Peyer's patch (tissue), 4 donors: Measurements from ENCODE around the gene TMEM25. TPM values are rescaled to one million over a fixed set of nuclear protein-coding genes. Genes with fewer than 3 reads are reported as not detected.
"Not testable (repeated sequence)": the region's sequence is repeated elsewhere in the genome, so short reads cannot be mapped to it uniquely, and the experiment has no call there.

Source experiments
- DNase-seq, 3 donors: peaks; one replicate each; pipeline ENCODE4 v3.0.0-alpha.2; 2017 to 2019
- H3K27ac ChIP-seq, 4 donors: fragments of 200-600 bp; sonication (generic); one replicate each; pipeline ENCODE4 v1.5.1; 2016 to 2019
- H3K27me3 ChIP-seq, 2 donors: fragments of 200-600 bp; sonication (generic); one replicate each; pipeline ENCODE4 v1.5.1; 2019
- H3K36me3 ChIP-seq, 3 donors: fragments of 200-600 bp; sonication (generic); one replicate each; pipeline ENCODE4 v1.5.1; 2016 to 2019
- H3K4me1 ChIP-seq, 4 donors: fragments of 200-600 bp; sonication (generic); one replicate each; pipeline ENCODE4 v1.5.1; 2016 to 2019
- H3K4me3 ChIP-seq, 4 donors: fragments of 200-600 bp; sonication (generic); 1 replicate in 3 of 4; 2 replicates in 1 of 4; pipeline ENCODE4 v1.5.1; 2016 to 2019; ENCODE audit warnings: mild to moderate bottlenecking in 1 of 4
- H3K9me3 ChIP-seq, 4 donors: fragments of 200-600 bp; sonication (generic); one replicate each; pipeline ENCODE4 v1.5.1; 2016 to 2019; ENCODE audit warnings: mild to moderate bottlenecking in 1 of 4
- CTCF ChIP-seq, 6 experiments: fragments of 450-650 bp in 4 of 6; fragments of 200-600 bp in 2 of 6; sonication (generic) in 1 of 6; IDR thresholded peaks; one replicate each; pipeline ENCODE4 v1.5.1; 2017 to 2019; ENCODE audit warnings: antibody characterized with exemption in 6 of 6, mild to moderate bottlenecking in 3 of 6, moderate library complexity in 1 of 6
- POLR2A ChIP-seq, 2 donors: fragments of 450-650 bp; IDR thresholded peaks; one replicate each; pipeline ENCODE4 v1.5.1; 2017; ENCODE audit warnings: antibody characterized with exemption in 2 of 2, mild to moderate bottlenecking in 2 of 2, moderate library complexity in 2 of 2
- total RNA-seq, 4 donors: library from RNA; depleted of rRNA; stranded (reverse); fragments of >200 nt; gene quantifications; one replicate each; pipeline ENCODE4 v1.1.0, GENCODE V29; 2016

The TMEM25 gene
- total RNA-seq, 4 donors from 2014 or later: 48.7 to 263 (median 204) TPM

GRCh38 chr11:118560806-118561205 is 29.8 kb downstream of the TMEM25 start:
- no peak for DNase-seq
- Histone ChIP-seq H3K36me3 (peaks cover 0 to 27% (median 0%) of the 10 kb centered on the region in 3 donors), H3K9me3 (no peaks in the 10 kb centered on the region), H3K27ac (no peak overlapping the region), H3K4me1 (peaks cover 0 to 6% (median 0%) of the 10 kb centered on the region in 4 donors), H3K27me3 (no peaks in the 10 kb centered on the region), H3K4me3 (no peak overlapping the region)
- TF ChIP-seq POLR2A (IDR thresholded peaks at IDR 0.05) (no peak), CTCF (IDR thresholded peaks at IDR 0.05) (no peak)

GRCh38 chr11:118565051-118565450 is 34.1 kb downstream of the TMEM25 start:
- no peak for TF ChIP-seq POLR2A (IDR thresholded peaks at IDR 0.05)
- TF ChIP-seq CTCF (IDR thresholded peaks at IDR 0.05): no peak
- Histone ChIP-seq H3K4me3 (peak overlapping the region; percentile 35 to 65 (median 50)), H3K27me3 (no peaks in the 10 kb centered on the region), H3K27ac (peak overlapping the region in 3 of 4 donors; percentile 64 to 68 (median 67)), H3K4me1 (peaks cover 0 to 10% (median 0%) of the 10 kb centered on the region in 4 donors), H3K36me3 (peaks cover 0 to 1% (median 0%) of the 10 kb centered on the region in 3 donors), H3K9me3 (no peaks in the 10 kb centered on the region)
- DNase-seq: no peak

DNA sequence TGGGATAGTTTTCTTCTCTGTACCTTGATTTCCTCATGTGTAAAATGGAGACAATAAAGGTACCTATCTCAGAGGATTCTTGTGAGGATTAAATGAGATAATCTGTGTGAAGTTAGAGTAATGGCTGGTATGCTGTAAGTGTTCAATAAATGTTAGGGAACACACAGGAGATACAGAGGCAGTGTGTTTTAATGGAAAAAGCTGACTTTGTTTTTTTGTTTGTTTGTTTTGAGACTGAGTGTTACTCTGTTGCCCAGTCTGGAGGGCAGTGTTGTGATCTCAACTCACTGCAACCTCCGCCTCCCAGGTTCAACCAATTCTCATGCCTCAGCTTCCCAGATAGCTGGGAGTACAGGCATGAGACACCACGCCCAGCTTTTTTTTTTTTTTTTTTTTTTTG is 38.7 kb downstream of the TMEM25 start:
- H3K36me3 ChIP-seq: no peaks in the 10 kb centered on the region
- H3K27ac ChIP-seq: no peak overlapping the region
- peaks cover 0 to 22% (median 7%) of the 10 kb centered on the region in 4 donors for H3K4me1 ChIP-seq
- no peak for TF ChIP-seq CTCF (IDR thresholded peaks at IDR 0.05)
- TF ChIP-seq POLR2A (IDR thresholded peaks at IDR 0.05): no peak
- no peaks in the 10 kb centered on the region for H3K27me3 ChIP-seq
- no peaks in the 10 kb centered on the region for H3K9me3 ChIP-seq
- DNase-seq: no peak
- H3K4me3 ChIP-seq: no peak overlapping the region

GRCh38 chr11:118570787-118571186 is 39.8 kb downstream of the TMEM25 start:
- no peak for DNase-seq
- Histone ChIP-seq H3K27ac (no peak overlapping the region), H3K4me3 (no peak overlapping the region), H3K27me3 (no peaks in the 10 kb centered on the region), H3K36me3 (no peaks in the 10 kb centered on the region), H3K9me3 (no peaks in the 10 kb centered on the region), H3K4me1 (peaks cover 3 to 27% (median 12%) of the 10 kb centered on the region in 4 donors)
- TF ChIP-seq POLR2A (IDR thresholded peaks at IDR 0.05): no peak
- TF ChIP-seq CTCF (IDR thresholded peaks at IDR 0.05): no peak

- Histone ChIP-seq H3K4me3 (peak overlapping the region; percentile 89 to 99 (median 94)), H3K4me1 (peaks cover 3 to 26% (median 13%) of the 10 kb centered on the region in 4 donors), H3K27ac (peak overlapping the region; percentile 95 to 99 (median 98))
- H3K9me3 ChIP-seq, H3K36me3 ChIP-seq, H3K27me3 ChIP-seq: not testable (repeated sequence)
- peak in 2 of 3 donors; percentile 50 to 52 for DNase-seq
These were observed 40.7 kb downstream of the TMEM25 start for GRCh38 chr11:118571701-118572060.

GRCh38 chr11:118572061-118572980 is 41.3 kb downstream of the TMEM25 start, which contains the start of gene ARCN1:
TSS of gene ARCN1 (plus strand) at chr11:118572409. CDS start at chr11:118572548, 139 bp downstream.
- H3K4me3 ChIP-seq: peak within 1 kb of the TSS; percentile 89 to 99 (median 94)

More at GRCh38 chr11:118572061-118572980, 41.3 kb downstream of the TMEM25 start, which contains the start of gene ARCN1:
- DNase-seq: peak; percentile 80 to 90 (median 89)
- Histone ChIP-seq H3K36me3 (no peaks in the 10 kb centered on the region), H3K4me1 (peaks cover 3 to 26% (median 13%) of the 10 kb centered on the region in 4 donors), H3K27ac (peak within 1 kb of the TSS; percentile 95 to 99 (median 98)), H3K9me3 (no peaks in the 10 kb centered on the region), H3K27me3 (no peaks in the 10 kb centered on the region)
- TF ChIP-seq POLR2A (IDR thresholded peaks at IDR 0.05) (peak; percentile 17 to 54), CTCF (IDR thresholded peaks at IDR 0.05) (no peak)
